CD8-positive, alpha-beta memory T cell (primary cell): ENCODE measurements around the gene PLAU. TPM values are rescaled to one million over a fixed set of nuclear protein-coding genes. Genes with fewer than 3 reads are reported as not detected.
"Not testable (repeated sequence)": the region's sequence is repeated elsewhere in the genome, so short reads cannot be mapped to it uniquely, and the experiment has no call there.

ENCODE experiments used
- CTCF ChIA-PET: fragments of 350-600 bp; sonication (Branson Sonifier 250); formaldehyde crosslinking; loops from one replicate; lab custom pipeline; 2021; ENCODE audit warnings: antibody characterized with exemption; lab: Charles Lee
- POLR2A ChIA-PET: fragments of 350-600 bp; sonication (Branson Sonifier 250); formaldehyde crosslinking; loops from one replicate; lab custom pipeline; 2021; ENCODE audit warnings: antibody characterized with exemption; lab: Charles Lee
- DNase-seq, 5 donors: peaks; one replicate each; pipeline versions ENCODE4 v3.0.0 to v3.0.0-alpha.2; 2020 to 2022; ENCODE audit warnings: mixed read lengths in 1 of 5
- H3K27ac ChIP-seq: one replicate; pipeline ENCODE4 v1.7.0; 2013; ENCODE audit warnings: low read depth, mild to moderate bottlenecking, low read length, moderate library complexity
- H3K27me3 ChIP-seq: 2 replicates; pipeline ENCODE4 v1.7.0; 2013; ENCODE audit warnings: low read length, mild to moderate bottlenecking; ENCODE audit not compliant: insufficient read depth, poor library complexity, severe bottlenecking
- H3K36me3 ChIP-seq: 2 replicates; pipeline ENCODE4 v1.7.0; 2013; ENCODE audit warnings: mild to moderate bottlenecking, low read length, moderate library complexity; ENCODE audit not compliant: insufficient read depth
- H3K4me1 ChIP-seq: 2 replicates; pipeline ENCODE4 v1.7.0; 2013; ENCODE audit warnings: mild to moderate bottlenecking, low read length, moderate library complexity; ENCODE audit not compliant: insufficient read depth
- H3K4me3 ChIP-seq: 2 replicates; pipeline ENCODE4 v1.7.0; 2013; ENCODE audit warnings: mild to moderate bottlenecking, low read length
- H3K9me3 ChIP-seq: 2 replicates; pipeline ENCODE4 v1.7.0; 2013; ENCODE audit warnings: mild to moderate bottlenecking, low read length
- H3K27ac Mint-ChIP-seq, 8 donors: one replicate each; pipeline ENCODE4 v1.8.0; 2020 to 2021; ENCODE audit warnings: mixed read lengths in 8 of 8, mild to moderate bottlenecking in 6 of 8, inconsistent platforms in 3 of 8, moderate library complexity in 3 of 8
- H3K27me3 Mint-ChIP-seq, 2 donors: one replicate each; pipeline ENCODE4 v1.8.0; 2020 to 2021; ENCODE audit warnings: mixed read lengths in 2 of 2, mild to moderate bottlenecking in 1 of 2, moderate library complexity in 1 of 2
- H3K36me3 Mint-ChIP-seq, 3 donors: one replicate each; pipeline ENCODE4 v1.8.0; 2020 to 2021; ENCODE audit warnings: mixed read lengths in 3 of 3, inconsistent platforms in 1 of 3, mild to moderate bottlenecking in 1 of 3
- H3K4me1 Mint-ChIP-seq, 3 donors: one replicate each; pipeline ENCODE4 v1.8.0; 2020 to 2021; ENCODE audit warnings: mixed read lengths in 3 of 3, inconsistent platforms in 1 of 3, mild to moderate bottlenecking in 1 of 3
- H3K4me3 Mint-ChIP-seq, 7 donors: one replicate each; pipeline ENCODE4 v1.8.0; 2020 to 2021; ENCODE audit warnings: mixed read lengths in 7 of 7, mild to moderate bottlenecking in 6 of 7, moderate library complexity in 4 of 7, inconsistent platforms in 2 of 7
- H3K9me3 Mint-ChIP-seq, 5 donors: one replicate each; pipeline ENCODE4 v1.8.0; 2020 to 2022; ENCODE audit warnings: mixed read lengths in 5 of 5, mild to moderate bottlenecking in 3 of 5, moderate library complexity in 2 of 5, inconsistent platforms in 1 of 5
- polyA plus RNA-seq: library from polyadenylated mRNA; unstranded; fragments of 300-500 nt; fragmentation: Illumina TruSeq; gene quantifications from one replicate; pipeline ENCODE4 v1.2.3, GENCODE V29; 2021
- total RNA-seq, 2 experiments: library from RNA; stranded (reverse); gene quantifications; one replicate each; pipeline ENCODE4 v1.2.3, GENCODE V29; 2021

Gene PLAU
- total and polyA plus RNA-seq, 3 experiments from 2014 or later, result 1.2 to 1.6 TPM; not detected in 1

DNA sequence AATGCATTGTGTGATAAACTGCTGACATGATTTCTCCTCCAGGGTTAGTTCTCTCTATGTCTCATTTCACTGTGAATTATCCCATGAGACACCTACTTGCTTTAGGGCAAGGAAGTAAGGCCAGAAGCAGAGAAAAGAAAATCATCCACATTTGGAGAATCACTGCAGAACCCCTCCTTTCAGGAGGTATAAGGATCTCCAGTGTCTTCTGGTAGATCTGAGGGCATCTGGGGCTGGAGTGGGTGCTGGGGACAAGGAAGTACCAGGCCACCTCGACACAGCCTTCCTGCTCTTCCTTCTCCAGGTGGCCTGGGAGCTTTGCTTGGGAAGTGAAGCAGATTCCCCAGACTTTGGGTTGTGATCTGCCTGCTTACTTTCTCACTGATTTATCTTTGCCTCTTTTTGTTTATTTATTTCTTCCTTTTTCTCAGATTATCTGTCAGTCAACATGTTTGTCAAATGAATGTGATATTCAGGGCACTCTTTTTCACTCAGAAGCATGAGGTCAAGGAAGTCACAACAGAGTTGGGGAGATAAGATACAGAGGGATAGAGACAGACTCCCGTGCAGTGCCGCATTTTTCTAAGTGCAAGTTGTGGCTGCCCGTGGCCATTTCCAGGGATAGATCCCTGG lies 24.2 kb upstream of the PLAU start:
- ChIA-PET CTCF (interaction anchor here (0.6 to 11.3 kb wide), 39 partner anchors 8 to 348 kb away, joined by 3 to 260 read pairs (median 4); partner anchors contain the start of genes CAMK2G and PLAU), POLR2A (interaction anchor here (0.8 kb wide), 1 partner anchor 348 kb away, joined by 4 read pairs; no protein-coding TSS in a partner anchor)
- Histone ChIP-seq H3K9me3 (no peaks in the 10 kb centered on the region), H3K4me1 (no peaks in the 10 kb centered on the region), H3K27ac (no peak overlapping the region), H3K36me3 (no peaks in the 10 kb centered on the region), H3K27me3 (no peaks in the 10 kb centered on the region), H3K4me3 (no peak overlapping the region)
- no peak for DNase-seq
- no peak overlapping the region for H3K4me3 Mint-ChIP-seq
- peaks cover 0 to 12% (median 5%) of the 10 kb centered on the region in 3 donors for H3K4me1 Mint-ChIP-seq
- no peak overlapping the region for H3K27ac Mint-ChIP-seq
- no peaks in the 10 kb centered on the region for H3K9me3 Mint-ChIP-seq
- H3K36me3 Mint-ChIP-seq, result no peaks in the 10 kb centered on the region
- peaks cover 0 to 1% of the 10 kb centered on the region in 2 donors for H3K27me3 Mint-ChIP-seq

DNA sequence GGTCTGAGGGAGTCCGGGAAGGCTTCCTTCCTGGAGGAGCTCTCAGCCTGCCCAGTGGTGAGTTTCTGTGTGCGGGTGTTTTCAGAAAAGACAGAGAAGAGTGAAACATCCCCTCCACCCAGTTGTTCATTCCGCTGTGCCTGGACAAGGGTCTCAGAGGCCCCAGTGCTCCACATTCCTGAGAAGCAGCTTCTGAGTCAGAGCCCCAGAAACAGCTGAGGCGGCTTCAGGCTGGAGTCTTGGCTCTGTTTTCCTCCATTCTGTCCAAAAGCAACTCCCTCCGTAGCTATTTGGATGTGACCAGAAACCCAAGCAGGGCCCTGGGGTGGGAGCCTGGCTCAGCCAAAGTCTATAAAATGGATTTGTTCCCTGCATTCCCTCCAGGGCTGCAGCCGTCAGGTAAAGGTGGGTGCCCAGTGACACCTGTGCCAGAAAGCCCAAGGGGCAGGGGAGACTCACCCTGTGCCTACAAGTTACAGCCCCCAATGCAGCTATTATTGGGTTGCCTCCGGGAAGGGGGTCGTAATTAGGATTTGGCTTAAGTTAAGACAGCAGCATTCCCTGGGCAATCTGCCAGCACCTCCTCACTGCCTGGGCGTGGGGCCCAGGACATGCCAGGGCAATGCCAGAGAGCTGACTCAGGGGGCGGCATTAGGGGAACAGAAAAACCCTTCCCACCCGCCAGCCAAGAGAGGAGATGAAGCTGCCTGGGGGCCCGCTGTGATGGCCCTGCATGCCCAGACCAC lies 23.5 kb upstream of the PLAU start:
- Mint-ChIP-seq H3K4me3 (no peak overlapping the region), H3K36me3 (no peaks in the 10 kb centered on the region), H3K9me3 (no peaks in the 10 kb centered on the region), H3K4me1 (peaks cover 0 to 12% (median 5%) of the 10 kb centered on the region in 3 donors), H3K27ac (no peak overlapping the region), H3K27me3 (peaks cover 0 to 1% of the 10 kb centered on the region in 2 donors)
- Histone ChIP-seq H3K36me3 (no peaks in the 10 kb centered on the region), H3K9me3 (no peaks in the 10 kb centered on the region), H3K4me3 (no peak overlapping the region), H3K4me1 (no peaks in the 10 kb centered on the region), H3K27me3 (no peaks in the 10 kb centered on the region), H3K27ac (no peak overlapping the region)
- POLR2A ChIA-PET, result no interaction called here
- CTCF ChIA-PET, result interaction anchor here (0.8 to 11.3 kb wide), 12 partner anchors 8 to 192 kb away, joined by 3 to 260 read pairs (median 10); no protein-coding TSS in a partner anchor
- no peak for DNase-seq

DNA sequence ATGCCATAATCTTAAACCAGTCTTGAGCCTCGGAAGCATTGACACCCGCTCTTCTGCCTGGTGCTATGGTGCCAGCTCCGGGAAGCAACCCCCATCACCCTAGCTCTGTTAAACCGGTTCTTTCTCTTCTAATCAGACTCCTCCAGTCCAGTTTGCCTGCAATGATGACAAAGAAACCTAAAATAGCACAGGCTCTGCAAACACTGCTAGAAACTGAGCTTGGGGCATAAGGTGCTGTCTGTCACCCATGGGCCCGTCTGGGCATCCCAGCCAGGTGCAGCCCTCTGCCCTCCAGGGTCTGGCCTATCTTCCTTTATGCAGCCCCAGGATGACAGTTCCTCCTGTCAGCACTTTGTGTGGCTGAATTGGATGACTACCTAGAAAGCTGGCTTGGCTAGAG lies 22.4 kb upstream of the PLAU start:
- H3K4me1 ChIP-seq, result no peaks in the 10 kb centered on the region
- POLR2A ChIA-PET, result interaction anchor here (0.8 kb wide), 1 partner anchor 8 kb away, joined by 3 read pairs; no protein-coding TSS in a partner anchor
- H3K9me3 ChIP-seq, result no peaks in the 10 kb centered on the region
- H3K9me3 Mint-ChIP-seq, result no peaks in the 10 kb centered on the region
- no peaks in the 10 kb centered on the region for H3K27me3 ChIP-seq
- peak overlapping the region in 1 of 8 donors; percentile 61 for H3K27ac Mint-ChIP-seq
- H3K27me3 Mint-ChIP-seq, result peaks cover 1 to 4% of the 10 kb centered on the region in 2 donors
- H3K4me1 Mint-ChIP-seq, result peaks cover 0 to 12% (median 5%) of the 10 kb centered on the region in 3 donors
- no peak overlapping the region for H3K4me3 Mint-ChIP-seq
- DNase-seq, result no peak
- H3K36me3 ChIP-seq, result no peaks in the 10 kb centered on the region
- CTCF ChIA-PET, result interaction anchor here (1.2 to 11.3 kb wide), 6 partner anchors 9 to 191 kb away, joined by 3 to 260 read pairs (median 20); no protein-coding TSS in a partner anchor
- no peaks in the 10 kb centered on the region for H3K36me3 Mint-ChIP-seq
- no peak overlapping the region for H3K4me3 ChIP-seq
- H3K27ac ChIP-seq, result no peak overlapping the region

DNA sequence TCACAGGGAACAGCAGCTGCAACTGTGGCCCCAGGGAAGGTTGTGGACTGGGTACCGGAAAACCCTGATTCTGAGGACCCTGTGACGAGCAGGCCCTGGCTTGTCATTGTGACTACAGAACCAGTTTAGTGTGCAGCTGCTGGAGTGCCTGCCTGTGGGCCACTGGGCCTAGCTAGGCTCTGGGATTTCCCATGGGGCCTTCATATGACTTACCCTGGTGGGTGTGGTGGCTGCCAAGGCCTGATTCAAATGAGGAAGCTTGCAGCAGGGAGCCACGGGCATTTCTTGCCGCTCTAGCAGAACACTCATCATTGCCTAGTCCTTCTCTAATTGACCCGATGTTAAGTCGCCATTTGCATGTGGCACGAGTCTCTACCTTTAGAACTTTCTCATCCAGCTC lies 21.9 kb upstream of the PLAU start:
- Histone ChIP-seq H3K27ac (no peak overlapping the region), H3K9me3 (no peaks in the 10 kb centered on the region), H3K27me3 (no peaks in the 10 kb centered on the region), H3K4me3 (no peak overlapping the region), H3K36me3 (no peaks in the 10 kb centered on the region), H3K4me1 (no peaks in the 10 kb centered on the region)
- Mint-ChIP-seq H3K4me1 (peaks cover 0 to 12% (median 5%) of the 10 kb centered on the region in 3 donors), H3K4me3 (no peak overlapping the region), H3K27me3 (peaks cover 2 to 5% of the 10 kb centered on the region in 2 donors), H3K27ac (peak overlapping the region in 1 of 8 donors; percentile 36), H3K36me3 (no peaks in the 10 kb centered on the region), H3K9me3 (no peaks in the 10 kb centered on the region)
- ChIA-PET CTCF (interaction anchor here (1.2 to 11.3 kb wide), 7 partner anchors 9 to 191 kb away, joined by 3 to 260 read pairs (median 6); no protein-coding TSS in a partner anchor), POLR2A (interaction anchor here (0.8 kb wide), 1 partner anchor 9 kb away, joined by 3 read pairs; no protein-coding TSS in a partner anchor)
- no peak for DNase-seq

DNA sequence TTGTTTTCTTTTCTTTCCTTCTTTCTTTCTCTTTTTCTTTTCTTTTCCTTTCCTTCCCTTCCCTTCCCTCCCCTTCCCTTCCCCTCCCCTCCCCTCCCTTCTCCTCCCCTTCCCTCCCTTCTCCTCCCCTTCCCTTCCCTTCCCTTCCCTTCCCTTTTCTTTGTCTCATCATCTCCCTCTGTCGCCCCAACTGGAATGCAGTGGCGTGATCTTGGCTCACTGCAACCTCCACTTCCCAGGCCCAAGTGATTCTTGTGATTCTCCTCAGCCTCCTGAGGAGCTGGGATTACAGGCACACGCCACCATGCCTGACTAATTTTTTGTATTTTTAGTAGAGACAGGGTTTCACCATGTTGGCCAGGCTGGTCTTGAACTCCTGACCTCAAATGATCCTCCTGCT lies 21.5 kb upstream of the PLAU start:
- H3K27ac ChIP-seq, H3K36me3 Mint-ChIP-seq, POLR2A ChIA-PET, H3K9me3 ChIP-seq, H3K9me3 Mint-ChIP-seq, H3K4me1 ChIP-seq, DNase-seq, H3K4me3 ChIP-seq, H3K27me3 ChIP-seq, H3K36me3 ChIP-seq, H3K4me3 Mint-ChIP-seq, H3K27me3 Mint-ChIP-seq: not testable (repeated sequence)
- H3K4me1 Mint-ChIP-seq, result peaks cover 0 to 12% (median 5%) of the 10 kb centered on the region in 3 donors
- peak overlapping the region in 1 of 8 donors; percentile 36 for H3K27ac Mint-ChIP-seq
- CTCF ChIA-PET, result interaction anchor here (2.4 to 11.3 kb wide), 5 partner anchors 9 to 192 kb away, joined by 6 to 260 read pairs (median 36); no protein-coding TSS in a partner anchor

DNA sequence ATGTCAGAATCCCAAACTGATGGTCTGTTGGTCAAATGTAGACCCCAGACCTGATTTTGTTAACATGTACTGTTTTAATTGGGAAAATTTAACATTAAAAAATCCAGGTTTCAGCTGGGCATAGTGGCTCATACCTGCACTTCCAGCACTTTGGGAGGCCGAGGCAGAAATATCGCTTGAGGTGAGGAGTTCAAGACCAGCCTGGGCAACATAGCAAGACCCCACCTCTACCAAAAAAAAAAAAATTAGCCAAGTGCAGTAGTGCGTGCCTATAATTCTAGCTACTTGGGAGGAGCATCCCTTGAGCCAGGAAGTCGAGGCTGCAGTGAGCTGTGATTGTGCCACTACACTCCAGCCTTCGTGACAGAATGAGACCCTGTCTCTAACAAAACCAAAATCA lies 20.7 kb upstream of the PLAU start:
- ChIA-PET CTCF (interaction anchor here (2.4 to 11.3 kb wide), 4 partner anchors 10 to 191 kb away, joined by 6 to 260 read pairs (median 22); no protein-coding TSS in a partner anchor), POLR2A (no interaction called here)
- H3K27ac Mint-ChIP-seq, result peak overlapping the region in 1 of 8 donors; percentile 54
- DNase-seq, result no peak
- Histone ChIP-seq H3K27ac (no peak overlapping the region), H3K4me3 (no peak overlapping the region), H3K27me3 (no peaks in the 10 kb centered on the region), H3K4me1 (no peaks in the 10 kb centered on the region), H3K9me3 (no peaks in the 10 kb centered on the region), H3K36me3 (no peaks in the 10 kb centered on the region)
- peaks cover 0 to 12% (median 5%) of the 10 kb centered on the region in 3 donors for H3K4me1 Mint-ChIP-seq
- H3K27me3 Mint-ChIP-seq, result peaks cover 2 to 5% of the 10 kb centered on the region in 2 donors
- no peak overlapping the region for H3K4me3 Mint-ChIP-seq
- no peaks in the 10 kb centered on the region for H3K9me3 Mint-ChIP-seq
- H3K36me3 Mint-ChIP-seq, result no peaks in the 10 kb centered on the region

DNA sequence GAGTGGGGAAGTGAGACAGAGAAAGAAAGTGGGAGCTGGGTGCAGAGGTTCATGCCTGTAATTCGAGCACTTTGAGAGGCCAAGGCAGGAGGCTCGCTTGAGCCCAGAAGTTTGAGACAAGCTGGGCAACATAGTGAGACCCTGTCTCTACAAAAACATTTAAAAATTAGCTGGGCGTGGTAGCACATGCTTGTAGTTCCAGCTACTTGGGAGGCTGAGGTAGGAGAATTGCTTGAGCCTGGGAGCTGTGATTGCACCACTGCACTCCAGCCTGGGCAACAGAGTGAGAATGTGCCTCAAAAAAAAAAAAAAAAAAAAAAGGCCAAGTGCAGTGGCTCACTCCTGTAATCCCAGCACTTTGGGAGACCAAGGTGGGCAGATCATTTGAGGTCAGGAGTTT lies 20.1 kb upstream of the PLAU start:
- H3K4me3 ChIP-seq, H3K36me3 ChIP-seq, H3K27me3 ChIP-seq, H3K27me3 Mint-ChIP-seq, H3K4me1 ChIP-seq, H3K9me3 Mint-ChIP-seq, DNase-seq, H3K9me3 ChIP-seq, H3K27ac Mint-ChIP-seq, POLR2A ChIA-PET, H3K4me3 Mint-ChIP-seq, H3K27ac ChIP-seq, H3K36me3 Mint-ChIP-seq: not testable (repeated sequence)
- CTCF ChIA-PET, result interaction anchor here (2.4 to 11.3 kb wide), 4 partner anchors 11 to 190 kb away, joined by 6 to 260 read pairs (median 22); no protein-coding TSS in a partner anchor
- peaks cover 0 to 11% (median 5%) of the 10 kb centered on the region in 3 donors for H3K4me1 Mint-ChIP-seq
